MM.1S (cell line): ENCODE data around the gene DNAJC18.
"Not testable (repeated sequence)": the region's sequence is repeated elsewhere in the genome, so short reads cannot be mapped to it uniquely, and the experiment has no call there.

Experiments
- DNase-seq: peaks from one replicate; pipeline ENCODE4 v3.0.0-alpha.2; 2015
- H2AFZ ChIP-seq: fragments of 300-600 bp; sonication (generic); 2 replicates; pipeline ENCODE4 v1.6.0; 2016; ENCODE audit warnings: antibody characterized with exemption, low read length
- H3F3A ChIP-seq: fragments of 300-600 bp; sonication (generic); 2 replicates; pipeline ENCODE4 v1.6.1; 2016; ENCODE audit warnings: mild to moderate bottlenecking, antibody characterized with exemption, low read length, moderate library complexity, mixed read lengths; ENCODE audit not compliant: insufficient read depth
- H3K27ac ChIP-seq: fragments of 300-600 bp; sonication (generic); 2 replicates; pipeline ENCODE4 v1.5.1; 2016; ENCODE audit warnings: mild to moderate bottlenecking, low read length
- H3K27me3 ChIP-seq: fragments of 300-600 bp; sonication (generic); replicated peaks from 2 replicates; pipeline ENCODE4 v1.6.0; 2016; ENCODE audit warnings: low read length; ENCODE audit not compliant: insufficient read depth
- H3K36me3 ChIP-seq: fragments of 300-600 bp; sonication (generic); replicated peaks from 2 replicates; pipeline ENCODE4 v1.6.1; 2016; ENCODE audit warnings: mild to moderate bottlenecking, low read length, mixed read lengths; ENCODE audit not compliant: insufficient read depth
- H3K4me1 ChIP-seq: fragments of 300-600 bp; sonication (generic); 2 replicates; pipeline ENCODE4 v1.6.1; 2016; ENCODE audit warnings: low read length, mixed read lengths
- H3K4me2 ChIP-seq: fragments of 300-600 bp; sonication (generic); 2 replicates; pipeline ENCODE4 v1.6.0; 2016; ENCODE audit warnings: low read depth, low read length
- H3K4me3 ChIP-seq: fragments of 300-600 bp; sonication (generic); 2 replicates; pipeline ENCODE4 v1.5.1; 2016; ENCODE audit warnings: low read length, mixed read lengths
- H3K79me2 ChIP-seq: fragments of 300-600 bp; sonication (generic); 2 replicates; pipeline ENCODE4 v1.6.1; 2016; ENCODE audit warnings: mixed run types, low read length, mixed read lengths
- H3K9ac ChIP-seq: fragments of 300-600 bp; sonication (generic); 2 replicates; pipeline ENCODE4 v1.6.1; 2016; ENCODE audit warnings: low read length, mixed read lengths
- H3K9me2 ChIP-seq: fragments of 300-600 bp; sonication (generic); replicated peaks from 2 replicates; pipeline ENCODE4 v1.6.1; 2016; ENCODE audit warnings: mild to moderate bottlenecking, low read length, mixed read lengths; ENCODE audit not compliant: insufficient read depth
- H3K9me3 ChIP-seq: fragments of 300-600 bp; sonication (generic); replicated peaks from 2 replicates; pipeline ENCODE4 v1.6.1; 2016; ENCODE audit warnings: mild to moderate bottlenecking, low read length, mixed read lengths; ENCODE audit not compliant: insufficient read depth
- H4K20me1 ChIP-seq: fragments of 300-600 bp; sonication (generic); 2 replicates; pipeline ENCODE4 v1.6.1; 2016; ENCODE audit warnings: mild to moderate bottlenecking, low read length, moderate library complexity, mixed read lengths; ENCODE audit not compliant: insufficient read depth
- CTCF ChIP-seq: fragments of 300-600 bp; sonication (generic); IDR thresholded peaks from 2 replicates; pipeline ENCODE4 v1.5.1; 2016; ENCODE audit warnings: antibody characterized with exemption, low read length, mixed read lengths
- EZH2 ChIP-seq: fragments of 300-600 bp; sonication (generic); optimal IDR thresholded peaks from 2 replicates; pipeline ENCODE3; 2017; ENCODE audit warnings: low read depth, mild to moderate bottlenecking, antibody characterized with exemption, low read length, mixed read lengths
- EZH2phosphoT487 ChIP-seq: fragments of 300-600 bp; sonication (generic); IDR thresholded peaks from 2 replicates; pipeline ENCODE4 v1.6.1; 2018; ENCODE audit warnings: antibody characterized with exemption, low read length

Gene DNAJC18

DNA sequence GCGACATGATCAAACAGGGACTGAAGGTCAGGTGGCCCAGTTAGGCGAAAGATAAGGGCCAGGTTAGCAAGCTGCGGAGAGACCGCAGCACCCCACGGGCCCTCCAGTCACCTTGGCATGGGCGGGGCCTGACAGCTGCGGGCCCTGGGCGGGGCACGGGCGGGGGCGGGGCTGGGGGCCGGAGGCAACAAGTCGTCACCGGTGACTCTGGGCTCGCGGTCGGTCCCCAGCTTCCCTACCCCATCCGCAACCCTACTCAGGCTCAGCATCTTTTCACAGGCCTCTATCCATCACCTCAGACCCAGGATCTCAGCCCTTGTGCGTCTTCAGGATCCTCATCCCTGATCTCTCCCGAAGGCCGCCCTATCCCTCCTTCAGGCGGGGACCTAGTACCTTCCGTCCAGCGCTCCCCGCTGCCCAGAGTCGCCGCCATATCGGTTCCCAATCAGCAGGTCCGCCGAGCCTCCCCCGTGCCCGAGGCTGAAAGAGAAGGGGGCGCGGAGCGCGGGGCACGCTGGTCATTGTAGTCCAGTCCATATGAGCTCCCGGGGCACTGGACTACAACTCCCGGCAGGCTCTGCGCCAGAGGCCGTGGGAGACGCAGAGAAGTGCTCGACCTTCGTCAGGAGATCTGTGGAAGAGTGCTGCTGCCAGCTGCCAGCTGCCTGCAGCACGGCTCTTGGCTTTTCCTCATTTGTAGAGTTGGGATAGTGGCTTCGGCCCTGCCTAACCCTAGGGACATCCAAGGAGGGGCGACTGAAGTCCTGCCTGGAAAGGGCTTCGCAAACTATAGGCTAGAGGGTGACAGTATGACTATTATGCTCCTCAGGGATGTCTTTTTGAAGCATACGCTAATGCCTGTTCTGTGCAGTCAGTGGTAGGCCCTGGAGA, at the start of gene DNAJC18:
TSS of gene DNAJC18 (minus strand) at position 513 of the 891 bp plus-strand sequence. CDS start at position 433, 80 bp downstream.
- Histone ChIP-seq H4K20me1 (no peaks in the 10 kb centered on the region), H3K4me3 (peak within 1 kb of the TSS; percentile 97), H3K27ac (peak within 1 kb of the TSS; percentile 93), H3K27me3 (no peaks in the 10 kb centered on the region), H3K9me2 (no peaks in the 10 kb centered on the region), H2AFZ (peak within 1 kb of the TSS; percentile 100), H3K4me2 (peak within 1 kb of the TSS; percentile 99), H3F3A (0 out of 2 replicates have a peak, but pooled peaks cover 4% of the 10 kb centered on the region), H3K79me2 (no peaks in the 10 kb centered on the region), H3K4me1 (peaks cover 10% of the 10 kb centered on the region), H3K36me3 (no peaks in the 10 kb centered on the region), H3K9ac (peak within 1 kb of the TSS; percentile 94), H3K9me3 (no peaks in the 10 kb centered on the region)
- TF ChIP-seq EZH2phosphoT487 (no peak), CTCF (no peak), EZH2 (no peak)
- peak; percentile 92 for DNase-seq

DNA sequence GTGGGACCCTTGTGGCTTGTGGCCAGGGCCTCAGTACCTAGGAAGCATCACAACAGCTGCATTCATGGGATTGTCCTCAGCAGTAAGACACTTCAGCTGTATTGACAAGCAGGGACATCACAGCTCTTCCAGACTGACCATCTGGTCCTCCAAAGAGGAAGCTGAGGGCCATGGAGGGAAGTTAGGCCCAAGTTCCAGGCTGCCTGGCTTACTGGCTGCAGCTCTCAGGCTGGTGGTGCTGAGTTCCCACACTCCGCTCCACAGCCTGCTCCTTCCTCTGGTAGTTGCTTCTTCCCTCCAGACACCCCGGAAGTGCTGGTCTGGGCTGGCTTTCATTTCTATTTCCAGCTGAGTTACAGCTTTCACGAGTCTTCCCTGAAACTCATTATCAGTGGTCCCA, 48.9 kb upstream of the DNAJC18 start:
- H3K9ac ChIP-seq, result no peak overlapping the region
- no peaks in the 10 kb centered on the region for H3F3A ChIP-seq
- H3K4me1 ChIP-seq, result no peaks in the 10 kb centered on the region
- no peak overlapping the region for H3K27ac ChIP-seq
- no peak overlapping the region for H3K4me2 ChIP-seq
- no peaks in the 10 kb centered on the region for H3K9me2 ChIP-seq
- no peaks in the 10 kb centered on the region for H3K36me3 ChIP-seq
- no peaks in the 10 kb centered on the region for H4K20me1 ChIP-seq
- no peaks in the 10 kb centered on the region for H3K9me3 ChIP-seq
- H2AFZ ChIP-seq, result 0 out of 2 replicates have a peak overlapping the region, but pooled peaks have one; percentile 15
- H3K4me3 ChIP-seq, result no peak overlapping the region
- TF ChIP-seq CTCF (no peak), EZH2phosphoT487 (no peak), EZH2 (no peak)
- no peak for DNase-seq
- no peaks in the 10 kb centered on the region for H3K27me3 ChIP-seq
- no peaks in the 10 kb centered on the region for H3K79me2 ChIP-seq

- no peak overlapping the region for H3K4me3 ChIP-seq
- H3K9me2 ChIP-seq, result no peaks in the 10 kb centered on the region
- no peak for DNase-seq
- H3K27ac ChIP-seq, result no peak overlapping the region
- no peaks in the 10 kb centered on the region for H3K36me3 ChIP-seq
- H3K9me3 ChIP-seq, result no peaks in the 10 kb centered on the region
- no peaks in the 10 kb centered on the region for H3K27me3 ChIP-seq
- H3K79me2 ChIP-seq, result no peaks in the 10 kb centered on the region
- TF ChIP-seq CTCF, result no peak
- no peak for TF ChIP-seq EZH2phosphoT487
- no peak for TF ChIP-seq EZH2
- H3K4me2 ChIP-seq, result no peak overlapping the region
- H3F3A ChIP-seq, result no peaks in the 10 kb centered on the region
- peaks cover 8% of the 10 kb centered on the region for H3K4me1 ChIP-seq
- no peaks in the 10 kb centered on the region for H4K20me1 ChIP-seq
- H3K9ac ChIP-seq, result no peak overlapping the region
- no peak overlapping the region for H2AFZ ChIP-seq
Observed at GRCh38 chr5:139486201-139486600, 46.9 kb upstream of the DNAJC18 start.

GRCh38 chr5:139482890-139483208, 43.5 kb upstream of the DNAJC18 start:
- not testable (repeated sequence) for DNase-seq, H3K79me2 ChIP-seq, H3K27me3 ChIP-seq, H3K4me3 ChIP-seq, H3K9ac ChIP-seq, H2AFZ ChIP-seq, H3K9me3 ChIP-seq, H4K20me1 ChIP-seq, H3K4me1 ChIP-seq, H3K27ac ChIP-seq, H3K9me2 ChIP-seq, H3F3A ChIP-seq, H3K36me3 ChIP-seq
- peak overlapping the region; percentile 18; the same call in 1 of the 2 replicates for H3K4me2 ChIP-seq
